Naive thymus-derived CD8-positive, alpha-beta T cell (primary cell): Measurements from ENCODE around the gene LCN2. TPM values are rescaled to one million over a fixed set of nuclear protein-coding genes. Genes with fewer than 3 reads are reported as not detected.
A peak's percentile ranks its signal among the peaks of the same experiment; 100 is the strongest.

Experiments
- ATAC-seq, 2 donors: fragments of 150-1000 bp; cut with Tn5 transposase in 1 of 2; sonication (Bioruptor Pico), chemical (Tn5 transposase) in 1 of 2; 1 replicate in 1 of 2; 2 replicates in 1 of 2; pipeline ENCODE4 v1.10.0; 2021; ENCODE audit warnings: mild to moderate bottlenecking in 2 of 2, moderate library complexity in 2 of 2
- POLR2A ChIA-PET: fragments of 350-600 bp; sonication (Branson Sonifier 250); formaldehyde crosslinking; loops from one replicate; lab custom pipeline; 2021; ENCODE audit warnings: antibody characterized with exemption; lab: Charles Lee
- DNase-seq, 10 donors: peaks; one replicate each; pipeline versions ENCODE4 v3.0.0 to v3.0.0-alpha.2; 2020 to 2022
- H3K27ac Mint-ChIP-seq, 10 donors: one replicate each; pipeline ENCODE4 v1.8.0; 2020 to 2022; ENCODE audit warnings: mild to moderate bottlenecking in 10 of 10, mixed read lengths in 10 of 10, moderate library complexity in 4 of 10, inconsistent platforms in 1 of 10
- H3K27me3 Mint-ChIP-seq, 5 donors: one replicate each; pipeline ENCODE4 v1.8.0; 2021 to 2022; ENCODE audit warnings: mixed read lengths in 5 of 5
- H3K36me3 Mint-ChIP-seq, 3 donors: one replicate each; pipeline ENCODE4 v1.8.0; 2020 to 2022; ENCODE audit warnings: mixed read lengths in 3 of 3, mild to moderate bottlenecking in 2 of 3, inconsistent platforms in 1 of 3
- H3K4me1 Mint-ChIP-seq, 4 donors: one replicate each; pipeline ENCODE4 v1.8.0; 2021 to 2022; ENCODE audit warnings: mixed read lengths in 4 of 4
- H3K4me3 Mint-ChIP-seq, 10 donors: one replicate each; pipeline ENCODE4 v1.8.0; 2020 to 2022; ENCODE audit warnings: mild to moderate bottlenecking in 10 of 10, mixed read lengths in 10 of 10, moderate library complexity in 6 of 10, inconsistent platforms in 1 of 10
- H3K9me3 Mint-ChIP-seq, 9 donors: one replicate each; pipeline ENCODE4 v1.8.0; 2020 to 2022; ENCODE audit warnings: mixed read lengths in 9 of 9, mild to moderate bottlenecking in 3 of 9, inconsistent platforms in 1 of 9, moderate library complexity in 1 of 9
- polyA plus RNA-seq, 3 donors: library from polyadenylated mRNA; unstranded; fragments of 300-500 nt; fragmentation: Illumina TruSeq; gene quantifications; one replicate each; pipeline ENCODE4 v1.2.3, GENCODE V29; 2021
- total RNA-seq, 8 experiments: library from RNA in 2 of 8; stranded (reverse) in 2 of 8; gene quantifications; one replicate each; pipeline ENCODE4 v1.2.3 and lab custom pipeline; 2021 to 2026

LCN2 gene
- total and polyA plus RNA-seq, 5 experiments from 2014 or later, result not detected

GRCh38 chr9:128202648-128203023, 53.4 kb downstream of the LCN2 start:
- POLR2A ChIA-PET, result interaction anchor here (0.6 kb wide), 1 partner anchor 42 kb away, joined by 4 read pairs; no protein-coding TSS in a partner anchor
- DNase-seq, result no peak

More at GRCh38 chr9:128202648-128203023, 53.4 kb downstream of the LCN2 start:
- Mint-ChIP-seq H3K4me1 (peaks cover 8 to 9% (median 8%) of the 10 kb centered on the region in 4 donors), H3K9me3 (no peaks in the 10 kb centered on the region), H3K36me3 (no peaks in the 10 kb centered on the region), H3K27ac (peak overlapping the region in 9 of 10 donors; percentile 8 to 90 (median 68)), H3K27me3 (peaks cover 0 to 14% (median 4%) of the 10 kb centered on the region in 5 donors), H3K4me3 (peak overlapping the region; percentile 59 to 89 (median 80))
- no peak for ATAC-seq

Other genes starting within 250 kb of the LCN2 start
- gene ST6GALNAC6, start 249.8 kb upstream of the LCN2 start, total RNA-seq, result 100 to 1,000 TPM; 102 to 110 TPM
- 10 to 100 TPM; 29.8 to 42.8 (median 30.3) TPM for gene ST6GALNAC6, start 249.8 kb upstream of the LCN2 start, polyA plus RNA-seq
- 10 to 100 TPM; 47.0 to 47.5 TPM for gene ST6GALNAC4, start 232.4 kb upstream of the LCN2 start, total RNA-seq
- gene ST6GALNAC4, start 232.4 kb upstream of the LCN2 start, polyA plus RNA-seq, result 10 to 100 TPM; 19.8 to 34.4 (median 22.1) TPM
- 1 to 10 TPM; 1.8 to 2.0 TPM for gene PIP5KL1, start 218.7 kb upstream of the LCN2 start, total RNA-seq
- under 1 TPM in 2 of 3 donors, not detected in 1; 0.28 to 0.46 TPM for gene PIP5KL1, start 218.7 kb upstream of the LCN2 start, polyA plus RNA-seq
- gene DPM2, start 211.6 kb upstream of the LCN2 start, total RNA-seq, result 10 to 100 TPM; 71.1 to 74.6 TPM
- 10 to 100 TPM; 28.5 to 34.7 (median 34.2) TPM for gene DPM2, start 211.6 kb upstream of the LCN2 start, polyA plus RNA-seq
- 100 to 1,000 TPM; 564 to 631 TPM for gene EEIG1, start 168.5 kb upstream of the LCN2 start, total RNA-seq
- gene EEIG1, start 168.5 kb upstream of the LCN2 start, polyA plus RNA-seq, result 100 to 1,000 TPM; 134 to 318 (median 149) TPM
- gene NAIF1, start 82.1 kb upstream of the LCN2 start, total RNA-seq, result 10 to 100 TPM; 14.3 to 18.3 TPM
- gene NAIF1, start 82.1 kb upstream of the LCN2 start, polyA plus RNA-seq, result 10 to 100 TPM; 10.1 to 13.3 (median 11.3) TPM
- gene SLC25A25, start 81.2 kb upstream of the LCN2 start, total RNA-seq, result 10 to 100 TPM; 18.6 to 18.9 TPM
- gene SLC25A25, start 81.2 kb upstream of the LCN2 start, polyA plus RNA-seq, result 10 to 100 TPM; 12.1 to 17.8 (median 13.8) TPM
- 10 to 100 TPM; 69.2 to 75.6 TPM for gene PTGES2, start 21.7 kb upstream of the LCN2 start, total RNA-seq
- gene PTGES2, start 21.7 kb upstream of the LCN2 start, polyA plus RNA-seq, result 10 to 100 TPM; 28.9 to 49.8 (median 33.3) TPM
- gene BBLN, start 10.8 kb downstream of the LCN2 start, total RNA-seq, result 10 to 100 TPM; 47.7 to 48.2 TPM
- 100 to 1,000 TPM; 116 to 122 (median 121) TPM for gene BBLN, start 10.8 kb downstream of the LCN2 start, polyA plus RNA-seq
- 100 to 1,000 TPM; 134 to 141 TPM for gene CIZ1, start 42.1 kb downstream of the LCN2 start, total RNA-seq
- gene CIZ1, start 42.1 kb downstream of the LCN2 start, polyA plus RNA-seq, result 10 to 100 TPM in 2 of 3 donors, 1 to 10 TPM in 1; 7.4 to 39.2 (median 13.2) TPM
- 1 to 10 TPM; 1.1 to 1.5 TPM for gene DNM1, start 53.9 kb downstream of the LCN2 start, total RNA-seq
- under 1 TPM in 2 of 3 donors, not detected in 1; 0.08 to 0.28 TPM for gene DNM1, start 53.9 kb downstream of the LCN2 start, polyA plus RNA-seq
- gene GOLGA2, start 126.6 kb downstream of the LCN2 start, total RNA-seq, result 10 to 100 TPM; 57.4 to 64.7 TPM
- 1 to 10 TPM; 4.7 to 7.4 (median 6.2) TPM for gene GOLGA2, start 126.6 kb downstream of the LCN2 start, polyA plus RNA-seq
- gene SWI5, start 126.8 kb downstream of the LCN2 start, total RNA-seq, result 10 to 100 TPM; 11.7 to 12.1 TPM
- 10 to 100 TPM; 33.5 to 46.8 (median 34.3) TPM for gene SWI5, start 126.8 kb downstream of the LCN2 start, polyA plus RNA-seq
- gene TRUB2, start 173.0 kb downstream of the LCN2 start, total RNA-seq, result 10 to 100 TPM; 20.7 to 25.4 TPM
- gene TRUB2, start 173.0 kb downstream of the LCN2 start, polyA plus RNA-seq, result 10 to 100 TPM; 24.7 to 30.0 (median 28.9) TPM
- gene COQ4, start 173.4 kb downstream of the LCN2 start, total RNA-seq, result 10 to 100 TPM; 45.6 to 46.5 TPM
- gene COQ4, start 173.4 kb downstream of the LCN2 start, polyA plus RNA-seq, result 10 to 100 TPM; 26.4 to 43.4 (median 33.4) TPM
- 10 to 100 TPM; 13.1 to 13.5 TPM for gene SLC27A4, start 191.1 kb downstream of the LCN2 start, total RNA-seq
- gene SLC27A4, start 191.1 kb downstream of the LCN2 start, polyA plus RNA-seq, result 1 to 10 TPM; 5.0 to 7.0 (median 6.3) TPM
- 10 to 100 TPM; 44.5 to 47.5 TPM for gene URM1, start 221.9 kb downstream of the LCN2 start, total RNA-seq
- 10 to 100 TPM; 49.3 to 66.4 (median 61.0) TPM for gene URM1, start 221.9 kb downstream of the LCN2 start, polyA plus RNA-seq